ENCODE data around the gene EML6.

- no peak for TF ChIP-seq EZH2 (IDR thresholded peaks at IDR 0.05)
- TF ChIP-seq POLR2AphosphoS5 (IDR thresholded peaks at IDR 0.05; ENCODE audit: borderline replicate concordance, low read depth, low read length): no peak
These were observed 174.2 kb downstream of the EML6 start for GRCh38 chr2:54897420-54898310.

Measured in SK-N-MC (cell line).